Uterus (tissue), 2 donors: ENCODE results near the gene OBSCN.

ENCODE experiments used
- POLR2A ChIP-seq, 2 donors: fragments of 450-650 bp; IDR thresholded peaks; one replicate each; pipeline ENCODE4 v1.6.1; 2016; ENCODE audit warnings: antibody characterized with exemption in 2 of 2, mild to moderate bottlenecking in 1 of 2, moderate library complexity in 1 of 2
- TF ChIP-seq, protein P1 (sequence below), 4 experiments: fragments of 200-600 bp in 2 of 4; fragments of 450-650 bp in 2 of 4; sonication (generic) in 2 of 4; IDR thresholded peaks; one replicate each; pipeline ENCODE4 v1.5.1; 2016 to 2019; ENCODE audit warnings: antibody characterized with exemption in 4 of 4, mild to moderate bottlenecking in 2 of 4, moderate library complexity in 1 of 4

DNA sequence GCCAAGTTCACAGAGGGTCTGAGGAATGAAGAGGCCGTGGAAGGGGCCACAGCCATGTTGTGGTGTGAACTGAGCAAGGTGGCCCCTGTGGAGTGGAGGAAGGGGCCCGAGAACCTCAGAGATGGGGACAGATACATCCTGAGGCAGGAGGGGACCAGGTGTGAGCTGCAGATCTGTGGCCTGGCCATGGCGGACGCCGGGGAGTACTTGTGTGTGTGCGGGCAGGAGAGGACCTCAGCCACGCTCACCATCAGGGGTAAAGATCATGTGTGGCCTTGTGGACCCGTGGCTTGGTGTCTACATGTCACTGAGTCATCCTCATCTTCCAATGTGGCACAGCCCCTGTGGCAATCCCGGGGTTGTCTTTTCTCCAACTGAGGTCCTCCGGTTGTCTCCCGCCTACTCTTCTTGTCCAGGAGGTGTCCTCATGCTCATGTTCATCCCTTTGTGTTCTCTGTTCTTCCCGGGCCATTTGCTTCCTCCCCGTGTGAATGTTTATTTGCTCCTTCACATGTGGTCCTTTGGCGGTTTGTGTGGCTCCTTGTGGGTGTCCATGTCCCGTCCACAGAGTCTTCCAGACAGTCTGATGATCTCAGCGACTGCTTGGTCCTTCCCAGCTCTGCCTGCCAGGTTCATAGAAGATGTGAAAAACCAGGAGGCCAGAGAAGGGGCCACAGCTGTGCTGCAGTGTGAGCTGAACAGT is 84.2 kb downstream of the OBSCN start:
- TF ChIP-seq, protein P1, sequence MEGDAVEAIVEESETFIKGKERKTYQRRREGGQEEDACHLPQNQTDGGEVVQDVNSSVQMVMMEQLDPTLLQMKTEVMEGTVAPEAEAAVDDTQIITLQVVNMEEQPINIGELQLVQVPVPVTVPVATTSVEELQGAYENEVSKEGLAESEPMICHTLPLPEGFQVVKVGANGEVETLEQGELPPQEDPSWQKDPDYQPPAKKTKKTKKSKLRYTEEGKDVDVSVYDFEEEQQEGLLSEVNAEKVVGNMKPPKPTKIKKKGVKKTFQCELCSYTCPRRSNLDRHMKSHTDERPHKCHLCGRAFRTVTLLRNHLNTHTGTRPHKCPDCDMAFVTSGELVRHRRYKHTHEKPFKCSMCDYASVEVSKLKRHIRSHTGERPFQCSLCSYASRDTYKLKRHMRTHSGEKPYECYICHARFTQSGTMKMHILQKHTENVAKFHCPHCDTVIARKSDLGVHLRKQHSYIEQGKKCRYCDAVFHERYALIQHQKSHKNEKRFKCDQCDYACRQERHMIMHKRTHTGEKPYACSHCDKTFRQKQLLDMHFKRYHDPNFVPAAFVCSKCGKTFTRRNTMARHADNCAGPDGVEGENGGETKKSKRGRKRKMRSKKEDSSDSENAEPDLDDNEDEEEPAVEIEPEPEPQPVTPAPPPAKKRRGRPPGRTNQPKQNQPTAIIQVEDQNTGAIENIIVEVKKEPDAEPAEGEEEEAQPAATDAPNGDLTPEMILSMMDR (IDR thresholded peaks at IDR 0.05), result no peak
- TF ChIP-seq POLR2A (IDR thresholded peaks at IDR 0.05), result no peak
